Right renal cortex interstitium (tissue), 3 donors: ENCODE data around the gene RIOK1. TPM values are rescaled to one million over a fixed set of nuclear protein-coding genes. Genes with fewer than 3 reads are reported as not detected.
"Not testable (repeated sequence)": the region's sequence is repeated elsewhere in the genome, so short reads cannot be mapped to it uniquely, and the experiment has no call there.

Experiments used
- DNase-seq, 3 donors: peaks; one replicate each; pipeline ENCODE4 v3.0.0-alpha.2; 2013; ENCODE audit warnings: low read depth in 3 of 3, low spot score in 2 of 3
- polyA plus RNA-seq, 3 donors: library from polyadenylated mRNA; unstranded; fragments of 120-200 nt; gene quantifications; one replicate each; pipeline ENCODE4 v1.2.1, GENCODE V29; 2013; ENCODE audit not compliant: insufficient read length in 3 of 3

The RIOK1 gene
- polyA plus RNA-seq, 3 donors = 30.1 to 34.8 (median 31.7) TPM

- no peak for DNase-seq
Observed at GRCh38 chr6:7439228-7439627, 49.6 kb downstream of the RIOK1 start.

GRCh38 chr6:7440476-7440875 lies 50.9 kb downstream of the RIOK1 start:
- DNase-seq = no peak

- DNase-seq = no peak
Observed at GRCh38 chr6:7441048-7441775, 51.6 kb downstream of the RIOK1 start.

GRCh38 chr6:7442467-7442866 lies 52.9 kb downstream of the RIOK1 start:
- no peak for DNase-seq

GRCh38 chr6:7445101-7445500 lies 55.5 kb downstream of the RIOK1 start:
- no peak for DNase-seq

GRCh38 chr6:7445885-7446461 lies 56.4 kb downstream of the RIOK1 start:
- DNase-seq = no peak

GRCh38 chr6:7446619-7447325 lies 57.2 kb downstream of the RIOK1 start:
- DNase-seq = no peak

- DNase-seq = no peak
Observed at GRCh38 chr6:7448232-7448631, 58.6 kb downstream of the RIOK1 start.

- no peak for DNase-seq
Observed at GRCh38 chr6:7449018-7449417, 59.4 kb downstream of the RIOK1 start.

GRCh38 chr6:7451326-7451725 lies 61.7 kb downstream of the RIOK1 start:
- no peak for DNase-seq

- no peak for DNase-seq
Observed at GRCh38 chr6:7452898-7453297, 63.3 kb downstream of the RIOK1 start.

- DNase-seq = no peak
Observed at GRCh38 chr6:7454696-7455358, 65.2 kb downstream of the RIOK1 start.

- DNase-seq = not testable (repeated sequence)
Observed at GRCh38 chr6:7456302-7456701, 66.7 kb downstream of the RIOK1 start.

GRCh38 chr6:7461416-7461815 lies 71.8 kb downstream of the RIOK1 start:
- no peak for DNase-seq

GRCh38 chr6:7463785-7464184 lies 74.2 kb downstream of the RIOK1 start:
- DNase-seq = no peak

- DNase-seq = no peak
Observed at GRCh38 chr6:7467007-7467897, 77.6 kb downstream of the RIOK1 start.
